Ishikawa (cell line): Measurements from ENCODE around the gene ZNF785.

Source experiments
- EP300 ChIP-seq: IDR thresholded peaks from 2 replicates; pipeline ENCODE4 v1.6.1; 2012; ENCODE audit warnings: borderline replicate concordance
- FOXM1 ChIP-seq: IDR thresholded peaks from 2 replicates; pipeline ENCODE4 v1.6.1; 2012; ENCODE audit warnings: low read depth, borderline replicate concordance
- REST ChIP-seq: IDR thresholded peaks from 2 replicates; pipeline ENCODE4 v1.6.1; 2012; ENCODE audit warnings: low read depth, mild to moderate bottlenecking
- TAF1 ChIP-seq: IDR thresholded peaks from 2 replicates; pipeline ENCODE4 v1.6.1; 2012; ENCODE audit warnings: low read depth, mild to moderate bottlenecking
- YY1 ChIP-seq: IDR thresholded peaks from 2 replicates; pipeline ENCODE4 v1.6.1; 2012; ENCODE audit warnings: low read depth

- TF ChIP-seq TAF1 = peak; percentile 62
- TF ChIP-seq YY1 = peak; percentile 99
- no peak for TF ChIP-seq REST
- TF ChIP-seq EP300 = no peak; the same call in 1 of the 2 replicates
- peak; percentile 83 for TF ChIP-seq FOXM1
Observed at GRCh38 chr16:30585400-30586191, at the start of gene ZNF785.
